GM12878 (cell line): ENCODE measurements around the gene CLUH. TPM values are rescaled to one million over a fixed set of nuclear protein-coding genes. Genes with fewer than 3 reads are reported as not detected.

Experiments
- ATAC-seq: fragments of 200-7000 bp; cut with Tn5 transposase; 3 replicates; pipeline ENCODE4 v1.9.1; 2020; ENCODE audit warnings: mild to moderate bottlenecking, moderate library complexity
- BruUV-seq: library from RNA; stranded (reverse); fragments of 400-500 nt; replicated peaks from 2 replicates; lab custom pipeline; 2021; lab: Mats Ljungman, UMichigan
- CTCF ChIA-PET: fragments of 300-600 bp; sonication (Branson Sonifier 250); formaldehyde crosslinking; extraction: SDS; loops from one replicate; lab custom pipeline; 2021; ENCODE audit warnings: inconsistent platforms; lab: Yijun Ruan, JAX
- POLR2A ChIA-PET: fragments of 350-600 bp; formaldehyde crosslinking; extraction: SDS; loops from one replicate; lab custom pipeline; 2021; ENCODE audit warnings: inconsistent platforms; lab: Charles Lee
- RAD21 ChIA-PET: fragments of 300-600 bp; sonication (Branson Sonifier 250); formaldehyde crosslinking; loops from one replicate; lab custom pipeline; 2023; ENCODE audit warnings: antibody characterized with exemption; ENCODE audit not compliant: unreplicated experiment; lab: Charles Lee
- SMC1A ChIA-PET: fragments of 300-600 bp; sonication (Branson Sonifier 250); formaldehyde crosslinking; loops from one replicate; lab custom pipeline; 2023; ENCODE audit not compliant: unreplicated experiment, uncharacterized antibody; lab: Charles Lee
- DNase-seq: peaks from one replicate; pipeline ENCODE4 v3.0.0-alpha.2; 2011; ENCODE audit warnings: low read depth, low spot score
- FAIRE-seq: peaks from 3 replicates; lab custom pipeline; 2011; peaks lifted over from hg19 to GRCh38; lab: Jason Lieb, UNC
- H2AFZ ChIP-seq: 2 replicates; pipeline ENCODE4 v1.6.0; 2011; ENCODE audit warnings: low read depth, low read length, control low read depth; ENCODE audit not compliant: control insufficient read depth
- H3K27ac ChIP-seq: 2 replicates; pipeline ENCODE4 v1.5.1; 2011; ENCODE audit warnings: control low read depth; ENCODE audit not compliant: control insufficient read depth, insufficient read depth
- H3K27me3 ChIP-seq, 2 experiments: replicated peaks in 1 of 2; 2 replicates each; pipeline versions ENCODE4 v1.6.0 to v1.6.1; 2011; ENCODE audit warnings: low read length in 1 of 2; ENCODE audit not compliant: control insufficient read depth in 2 of 2, insufficient read depth in 2 of 2
- H3K36me3 ChIP-seq, 2 experiments: 2 replicates each; pipeline ENCODE4 v1.5.1; 2011; ENCODE audit warnings: low read length in 1 of 2; ENCODE audit not compliant: control insufficient read depth in 2 of 2, insufficient read depth in 2 of 2
- H3K4me1 ChIP-seq: 2 replicates; pipeline ENCODE4 v1.6.1; 2011; ENCODE audit warnings: mild to moderate bottlenecking, low read length, moderate library complexity, mixed read lengths; ENCODE audit not compliant: control insufficient read depth, insufficient read depth
- H3K4me2 ChIP-seq: 2 replicates; pipeline ENCODE4 v1.6.0; 2011; ENCODE audit warnings: control low read depth; ENCODE audit not compliant: control insufficient read depth, insufficient read depth
- H3K4me3 ChIP-seq: fragments of 200-600 bp; sonication (generic); 2 replicates; pipeline ENCODE4 v1.5.1; 2016
- H3K79me2 ChIP-seq: 2 replicates; pipeline ENCODE4 v1.6.0; 2011; ENCODE audit warnings: low read length; ENCODE audit not compliant: control insufficient read depth, insufficient read depth
- H3K9ac ChIP-seq: 2 replicates; pipeline ENCODE4 v1.8.0; 2011; ENCODE audit warnings: low read length, control low read depth, mixed read lengths; ENCODE audit not compliant: control insufficient read depth, insufficient read depth
- H3K9me3 ChIP-seq: replicated peaks from 3 replicates; pipeline ENCODE4 v1.5.1; 2011; ENCODE audit warnings: mild to moderate bottlenecking, low read length; ENCODE audit not compliant: control insufficient read depth, insufficient read depth
- H4K20me1 ChIP-seq: 2 replicates; pipeline ENCODE4 v1.6.0; 2011; ENCODE audit not compliant: control insufficient read depth, insufficient read depth
- CHD2 ChIP-seq: IDR thresholded peaks from 2 replicates; pipeline ENCODE4 v1.6.1; 2011; ENCODE audit warnings: low read depth, low read length, improper control_type of control experiment, borderline replicate concordance
- KAT2A ChIP-seq: conservative IDR thresholded peaks from 2 replicates; pipeline ENCODE4 v1.6.1; 2011; ENCODE audit warnings: low read depth, low read length; ENCODE audit not compliant: control insufficient read depth
- RELA ChIP-seq: fragments of 450-650 bp; IDR thresholded peaks from 2 replicates; pipeline ENCODE4 v1.8.0; 2014; ENCODE audit warnings: borderline replicate concordance; ENCODE audit not compliant: partially characterized antibody
- RFX5 ChIP-seq: IDR thresholded peaks from 2 replicates; pipeline ENCODE4 v1.6.1; 2011; ENCODE audit warnings: low read depth, low read length, improper control_type of control experiment
- RUNX3 ChIP-seq: IDR thresholded peaks from 2 replicates; pipeline ENCODE4 v1.6.1; 2012; ENCODE audit warnings: low read length, inconsistent platforms
- SUPT20H ChIP-seq: IDR thresholded peaks from 2 replicates; pipeline ENCODE4 v1.6.1; 2011; ENCODE audit warnings: low read depth, mild to moderate bottlenecking, low read length, moderate library complexity, borderline replicate concordance; ENCODE audit not compliant: control insufficient read depth
- WGBS: methylation state at CpG from one replicate; pipeline ENCODE4 v1.1.6; 2016; ENCODE audit warnings: low lambda C conversion rate; ENCODE audit not compliant: insufficient replicate concordance, insufficient coverage; ENCODE audit errors: missing lambda C conversion rate; 5-methylcytosine and 5-hydroxymethylcytosine counted together
- in situ Hi-C: fragments of 300-500 bp; cut with MboI; formaldehyde crosslinking; loops from 9 replicates; pipeline ENCODE4 v1.14.3; 2018; ENCODE audit warnings: mixed read lengths
- intact Hi-C: fragments of 100-400 bp; cut with micrococcal nuclease; formaldehyde crosslinking; loops from one replicate; pipeline ENCODE4 v1.14.2; 2022; ENCODE audit not compliant: unreplicated experiment
- polyA plus RNA-seq, 11 experiments: library from polyadenylated mRNA; depleted of rRNA in 4 of 11; unstranded in 6 of 11; stranded (reverse) in 5 of 11; fragments of >200 nt; fragmentation: Nextera tagmentation in 4 of 11; fragmentation: Illumina TruSeq in 1 of 11; extraction: Ambion mirVana in 4 of 11; extraction: Trizol in 1 of 11; gene quantifications; 1 replicate in 1 of 11; 2 replicates in 10 of 11; pipeline versions ENCODE4 v1.2.1 to v1.2.3, GENCODE V29; 2011 to 2016; ENCODE audit warnings: inconsistent platforms in 2 of 11, missing spikeins in 2 of 11, low read depth in 1 of 11
- total RNA-seq, 4 experiments: library from RNA; depleted of rRNA in 3 of 4; stranded (reverse); fragments of >200 nt in 3 of 4; fragmentation: Illumina TruSeq in 1 of 4; extraction: Trizol in 1 of 4; gene quantifications; 2 replicates each; pipeline versions ENCODE4 v1.2.1 to v1.2.3, GENCODE V29; 2013 to 2021
- TF ChIP-seq, protein P1 (sequence below): fragments of 150-350 bp; IDR thresholded peaks from 2 replicates; pipeline ENCODE4 v1.6.1; 2014; ENCODE audit warnings: mild to moderate bottlenecking, low read depth, low read length
- TF ChIP-seq, protein P2 (sequence below): fragments of 450-650 bp; formaldehyde crosslinking; IDR thresholded peaks from 2 replicates; pipeline ENCODE4 v1.4.0; 2022; ENCODE audit warnings: mild to moderate bottlenecking, moderate library complexity
- TF ChIP-seq, protein P3 (sequence below): IDR thresholded peaks from 2 replicates; pipeline ENCODE4 v1.6.1; 2012; ENCODE audit warnings: low read length, inconsistent platforms
- TF ChIP-seq, protein P4 (sequence below): IDR thresholded peaks from 2 replicates; pipeline ENCODE4 v1.6.1; 2011; ENCODE audit warnings: borderline replicate concordance, low read depth, mild to moderate bottlenecking, moderate library complexity, mixed read lengths, low read length; ENCODE audit not compliant: insufficient read depth; ENCODE audit errors: extremely low read length
- TF ChIP-seq, protein P5 (sequence below): fragments of 450-650 bp; IDR thresholded peaks from 2 replicates; pipeline ENCODE4 v1.6.1; 2014; ENCODE audit warnings: mild to moderate bottlenecking

The CLUH gene
- total and polyA plus RNA-seq, 10 of the 15 experiments (the other 5 are each of a cell fraction or from before 2014, with no cell fraction given) = 0.11 to 147 (median 60.2) TPM

DNA sequence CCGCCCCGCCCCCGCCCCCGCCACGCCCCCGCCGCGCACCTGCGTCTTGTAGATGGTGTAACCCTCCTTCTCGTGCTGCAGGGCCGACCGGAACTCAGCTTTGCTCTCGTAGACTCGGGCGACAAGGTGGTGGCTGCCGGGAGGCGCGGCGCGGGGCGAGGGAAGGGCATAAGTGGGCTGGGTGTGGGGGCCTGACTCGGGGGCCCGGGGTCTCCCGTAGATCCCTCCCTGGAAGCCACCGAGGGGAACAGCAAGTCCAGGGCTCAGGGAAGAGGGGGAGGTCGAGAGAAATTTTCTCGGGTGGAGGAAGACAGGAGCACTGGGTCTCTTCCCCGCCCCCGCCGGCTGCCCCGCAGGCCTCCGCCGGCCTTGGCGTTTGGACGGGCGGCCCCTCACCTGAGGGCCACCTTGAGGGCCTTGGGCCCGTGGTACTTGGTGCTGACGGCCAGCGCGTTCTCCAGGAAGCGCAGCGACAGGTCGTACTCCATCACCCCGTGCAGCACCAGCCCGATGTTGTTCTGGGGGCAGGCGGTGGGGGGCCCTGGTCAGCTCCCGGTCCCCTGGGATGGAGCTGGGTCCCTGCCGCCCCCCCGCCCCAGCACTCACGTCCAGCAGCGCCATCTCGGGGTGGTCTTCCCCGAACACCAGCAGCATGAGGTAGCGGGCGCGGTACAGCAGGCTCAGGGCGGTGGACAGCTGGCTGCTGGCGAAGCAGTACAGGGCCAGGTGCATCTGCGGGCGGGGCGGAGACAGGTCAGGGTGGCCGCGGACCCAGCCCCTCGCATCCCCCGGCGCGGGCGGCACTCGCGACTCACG lies 19.4 kb downstream of the CLUH start:
- ChIA-PET RAD21 (no interaction called here), POLR2A (no interaction called here), SMC1A (no interaction called here), CTCF (no interaction called here)
- in situ Hi-C loops = no loop called here
- no peak for DNase-seq
- H3K4me3 ChIP-seq = no peak overlapping the region
- 93% methylated on average over 39 of the region's 71 CpGs for WGBS
- no peak overlapping the region for H3K4me2 ChIP-seq
- H3K27ac ChIP-seq = no peak overlapping the region
- H3K9me3 ChIP-seq = no peaks in the 10 kb centered on the region
- no peak overlapping the region for H3K9ac ChIP-seq
- no peaks in the 10 kb centered on the region for H4K20me1 ChIP-seq
- no peak overlapping the region for H2AFZ ChIP-seq
- H3K4me1 ChIP-seq = no peaks in the 10 kb centered on the region
- no peaks in the 10 kb centered on the region for H3K27me3 ChIP-seq
- intact Hi-C loops = no loop called here
- BruUV-seq = no TSS peak
- ATAC-seq = no peak
- peaks cover 0 to 44% of the 10 kb centered on the region in 2 experiments; a peak in 2 of 4 replicates for H3K36me3 ChIP-seq
- FAIRE-seq = no peak
- no peaks in the 10 kb centered on the region for H3K79me2 ChIP-seq
- TF ChIP-seq RUNX3 (no peak), RELA (no peak), KAT2A (no peak), RFX5 (no peak), CHD2 (no peak), SUPT20H (no peak)
- TF ChIP-seq, protein P1, sequence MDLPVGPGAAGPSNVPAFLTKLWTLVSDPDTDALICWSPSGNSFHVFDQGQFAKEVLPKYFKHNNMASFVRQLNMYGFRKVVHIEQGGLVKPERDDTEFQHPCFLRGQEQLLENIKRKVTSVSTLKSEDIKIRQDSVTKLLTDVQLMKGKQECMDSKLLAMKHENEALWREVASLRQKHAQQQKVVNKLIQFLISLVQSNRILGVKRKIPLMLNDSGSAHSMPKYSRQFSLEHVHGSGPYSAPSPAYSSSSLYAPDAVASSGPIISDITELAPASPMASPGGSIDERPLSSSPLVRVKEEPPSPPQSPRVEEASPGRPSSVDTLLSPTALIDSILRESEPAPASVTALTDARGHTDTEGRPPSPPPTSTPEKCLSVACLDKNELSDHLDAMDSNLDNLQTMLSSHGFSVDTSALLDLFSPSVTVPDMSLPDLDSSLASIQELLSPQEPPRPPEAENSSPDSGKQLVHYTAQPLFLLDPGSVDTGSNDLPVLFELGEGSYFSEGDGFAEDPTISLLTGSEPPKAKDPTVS = no peak
- TF ChIP-seq, protein P2, sequence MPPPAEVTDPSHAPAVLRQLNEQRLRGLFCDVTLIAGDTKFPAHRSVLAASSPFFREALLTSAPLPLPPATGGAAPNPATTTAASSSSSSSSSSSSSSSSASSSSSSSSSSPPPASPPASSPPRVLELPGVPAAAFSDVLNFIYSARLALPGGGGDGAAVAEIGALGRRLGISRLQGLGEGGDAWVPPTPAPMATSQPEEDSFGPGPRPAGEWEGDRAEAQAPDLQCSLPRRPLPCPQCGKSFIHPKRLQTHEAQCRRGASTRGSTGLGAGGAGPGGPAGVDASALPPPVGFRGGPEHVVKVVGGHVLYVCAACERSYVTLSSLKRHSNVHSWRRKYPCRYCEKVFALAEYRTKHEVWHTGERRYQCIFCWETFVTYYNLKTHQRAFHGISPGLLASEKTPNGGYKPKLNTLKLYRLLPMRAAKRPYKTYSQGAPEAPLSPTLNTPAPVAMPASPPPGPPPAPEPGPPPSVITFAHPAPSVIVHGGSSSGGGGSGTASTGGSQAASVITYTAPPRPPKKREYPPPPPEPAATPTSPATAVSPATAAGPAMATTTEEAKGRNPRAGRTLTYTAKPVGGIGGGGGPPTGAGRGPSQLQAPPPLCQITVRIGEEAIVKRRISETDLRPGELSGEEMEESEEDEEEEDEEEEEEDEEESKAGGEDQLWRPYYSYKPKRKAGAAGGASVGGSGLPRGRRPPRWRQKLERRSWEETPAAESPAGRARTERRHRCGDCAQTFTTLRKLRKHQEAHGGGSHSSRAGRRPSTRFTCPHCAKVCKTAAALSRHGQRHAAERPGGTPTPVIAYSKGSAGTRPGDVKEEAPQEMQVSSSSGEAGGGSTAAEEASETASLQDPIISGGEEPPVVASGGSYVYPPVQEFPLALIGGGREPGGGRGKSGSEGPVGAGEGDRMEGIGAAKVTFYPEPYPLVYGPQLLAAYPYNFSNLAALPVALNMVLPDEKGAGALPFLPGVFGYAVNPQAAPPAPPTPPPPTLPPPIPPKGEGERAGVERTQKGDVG (CRISPR knock-in tag) = no peak
- TF ChIP-seq, protein P3, sequence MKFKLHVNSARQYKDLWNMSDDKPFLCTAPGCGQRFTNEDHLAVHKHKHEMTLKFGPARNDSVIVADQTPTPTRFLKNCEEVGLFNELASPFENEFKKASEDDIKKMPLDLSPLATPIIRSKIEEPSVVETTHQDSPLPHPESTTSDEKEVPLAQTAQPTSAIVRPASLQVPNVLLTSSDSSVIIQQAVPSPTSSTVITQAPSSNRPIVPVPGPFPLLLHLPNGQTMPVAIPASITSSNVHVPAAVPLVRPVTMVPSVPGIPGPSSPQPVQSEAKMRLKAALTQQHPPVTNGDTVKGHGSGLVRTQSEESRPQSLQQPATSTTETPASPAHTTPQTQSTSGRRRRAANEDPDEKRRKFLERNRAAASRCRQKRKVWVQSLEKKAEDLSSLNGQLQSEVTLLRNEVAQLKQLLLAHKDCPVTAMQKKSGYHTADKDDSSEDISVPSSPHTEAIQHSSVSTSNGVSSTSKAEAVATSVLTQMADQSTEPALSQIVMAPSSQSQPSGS = no peak
- TF ChIP-seq, protein P4, sequence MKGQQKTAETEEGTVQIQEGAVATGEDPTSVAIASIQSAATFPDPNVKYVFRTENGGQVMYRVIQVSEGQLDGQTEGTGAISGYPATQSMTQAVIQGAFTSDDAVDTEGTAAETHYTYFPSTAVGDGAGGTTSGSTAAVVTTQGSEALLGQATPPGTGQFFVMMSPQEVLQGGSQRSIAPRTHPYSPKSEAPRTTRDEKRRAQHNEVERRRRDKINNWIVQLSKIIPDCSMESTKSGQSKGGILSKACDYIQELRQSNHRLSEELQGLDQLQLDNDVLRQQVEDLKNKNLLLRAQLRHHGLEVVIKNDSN = no peak
- TF ChIP-seq, protein P5, sequence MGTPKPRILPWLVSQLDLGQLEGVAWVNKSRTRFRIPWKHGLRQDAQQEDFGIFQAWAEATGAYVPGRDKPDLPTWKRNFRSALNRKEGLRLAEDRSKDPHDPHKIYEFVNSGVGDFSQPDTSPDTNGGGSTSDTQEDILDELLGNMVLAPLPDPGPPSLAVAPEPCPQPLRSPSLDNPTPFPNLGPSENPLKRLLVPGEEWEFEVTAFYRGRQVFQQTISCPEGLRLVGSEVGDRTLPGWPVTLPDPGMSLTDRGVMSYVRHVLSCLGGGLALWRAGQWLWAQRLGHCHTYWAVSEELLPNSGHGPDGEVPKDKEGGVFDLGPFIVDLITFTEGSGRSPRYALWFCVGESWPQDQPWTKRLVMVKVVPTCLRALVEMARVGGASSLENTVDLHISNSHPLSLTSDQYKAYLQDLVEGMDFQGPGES = no peak
